HepG2 (cell line): Measurements from ENCODE around the gene PTRH2. TPM values are rescaled to one million over a fixed set of nuclear protein-coding genes. Genes with fewer than 3 reads are reported as not detected.

Experiments used
- KLF12 ChIP-seq: sonication (generic); formaldehyde crosslinking; IDR thresholded peaks from 2 replicates; pipeline ENCODE4 v1.4.0; 2020; ENCODE audit warnings: missing genetic modification reagents, borderline replicate concordance
- KLF13 ChIP-seq: sonication (generic); formaldehyde crosslinking; IDR thresholded peaks from 2 replicates; pipeline ENCODE4 v1.4.0; 2020; ENCODE audit warnings: mild to moderate bottlenecking, missing genetic modification reagents
- POLR2A ChIP-seq, 2 experiments: IDR thresholded peaks; 2 replicates each; pipeline ENCODE4 v1.6.1; 2011; ENCODE audit warnings: low read depth in 2 of 2, low read length in 2 of 2, mild to moderate bottlenecking in 1 of 2, moderate library complexity in 1 of 2; ENCODE audit not compliant: insufficient read depth in 1 of 2
- PRPF4 ChIP-seq: fragments of 200-400 bp; formaldehyde crosslinking; IDR thresholded peaks from 2 replicates; pipeline ENCODE4 v1.6.1; 2016; ENCODE audit warnings: low read length, low read depth; ENCODE audit not compliant: poor library complexity, severe bottlenecking
- REL ChIP-seq: sonication (generic); formaldehyde crosslinking; conservative IDR thresholded peaks from 2 replicates; pipeline ENCODE4 v1.8.0; 2022; ENCODE audit warnings: mild to moderate bottlenecking, missing genetic modification reagents, moderate library complexity
- YEATS4 ChIP-seq: sonication (generic); formaldehyde crosslinking; IDR thresholded peaks from 2 replicates; pipeline ENCODE4 v1.4.0; 2020; ENCODE audit warnings: missing genetic modification reagents, borderline replicate concordance
- ZGPAT ChIP-seq: IDR thresholded peaks from 2 replicates; pipeline ENCODE4 v1.6.1; 2016; ENCODE audit warnings: mild to moderate bottlenecking
- ZNF784 ChIP-seq: sonication (generic); formaldehyde crosslinking; IDR thresholded peaks from 2 replicates; pipeline ENCODE4 v1.5.1; 2020; ENCODE audit warnings: missing genetic modification reagents, mild to moderate bottlenecking, borderline replicate concordance
- ZXDC ChIP-seq: sonication (generic); formaldehyde crosslinking; IDR thresholded peaks from 2 replicates; pipeline ENCODE4 v1.5.0; 2020; ENCODE audit warnings: mild to moderate bottlenecking, missing genetic modification reagents
- polyA plus RNA-seq, 8 experiments: library from polyadenylated mRNA; depleted of rRNA in 3 of 8; stranded (reverse) in 7 of 8; unstranded in 1 of 8; fragments of >200 nt; fragmentation: Illumina TruSeq in 4 of 8; extraction: Trizol in 4 of 8; gene quantifications; 2 replicates each; pipeline versions ENCODE4 v1.2.1 to v1.2.3, GENCODE V29; 2011 to 2016; ENCODE audit warnings: low read depth in 4 of 8, missing spikeins in 1 of 8, mixed read lengths in 1 of 8; ENCODE audit not compliant: insufficient read depth in 1 of 8
- total RNA-seq, 5 experiments: library from RNA; depleted of rRNA; stranded (reverse); fragments of >200 nt; fragmentation: Illumina TruSeq; extraction: Trizol; gene quantifications; 2 replicates each; pipeline ENCODE4 v1.2.3, GENCODE V29; 2016; ENCODE audit warnings: low read depth in 1 of 5

The PTRH2 gene
- total and polyA plus RNA-seq, 2 of the 13 experiments (the other 11 are each of a cell fraction or from before 2014, with no cell fraction given), result 67.7 to 83.3 TPM

- TF ChIP-seq ZNF784 (CRISPR knock-in tag) (no peak), KLF12 (no peak), PRPF4 (no peak), REL (CRISPR knock-in tag) (no peak), YEATS4 (CRISPR knock-in tag) (no peak), ZGPAT (CRISPR knock-in tag) (no peak), KLF13 (no peak), ZXDC (CRISPR knock-in tag) (no peak), POLR2A (IDR thresholded peaks at IDR 0.05; ENCODE audit: insufficient read depth in 1 of 2, low read depth in 2 of 2, low read length in 2 of 2) (no peak)
Measured at GRCh38 chr17:59737324-59737723, 30.1 kb upstream of the PTRH2 start (continued).
